HG03565 (cell line): ENCODE data around the gene DEXI.

ENCODE experiments used
- ATAC-seq: cut with Tn5 transposase; IDR thresholded peaks from one replicate; pipeline ENCODE4 v1.9.1; 2021; ENCODE audit warnings: mild to moderate bottlenecking, moderate library complexity; ENCODE audit not compliant: unreplicated experiment

The DEXI gene

DNA sequence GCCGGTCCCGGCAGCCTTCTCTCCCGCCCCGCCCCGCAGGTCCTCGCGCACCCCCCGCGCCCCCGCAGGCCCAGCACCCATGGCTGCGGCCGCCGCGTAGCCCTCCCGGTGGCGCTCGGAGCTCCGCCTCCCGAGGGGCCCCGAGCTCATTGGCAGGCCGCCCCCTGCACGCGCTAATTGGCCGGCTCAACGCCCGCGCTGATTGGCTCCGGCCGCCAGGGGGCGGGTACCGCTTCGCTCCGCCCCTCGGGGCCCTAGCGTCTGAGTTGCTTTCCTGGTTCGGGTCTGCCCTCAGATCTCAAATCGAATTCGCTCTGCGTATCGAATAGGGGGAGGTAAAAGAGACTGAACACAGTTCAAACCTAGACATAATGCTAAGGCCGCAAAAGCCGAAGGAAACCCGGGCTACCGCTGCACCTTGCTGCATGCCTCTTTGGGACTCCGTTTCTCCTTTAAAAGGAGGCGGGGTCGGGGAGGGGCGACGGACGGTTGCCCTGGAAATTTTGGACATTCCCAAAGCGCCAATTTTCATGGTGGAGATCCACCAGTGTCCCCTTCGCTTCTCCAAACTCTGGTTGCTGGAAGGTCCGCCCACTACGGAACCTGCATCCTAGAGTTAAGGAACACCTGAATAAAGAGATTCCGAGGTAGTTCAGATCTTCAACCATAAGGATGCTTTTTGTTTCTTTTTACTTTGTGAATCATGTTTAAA lies at the start of gene DEXI:
TSS of gene DEXI (minus strand) at position 117 of the 712 bp plus-strand sequence. CDS start 463 bp downstream, outside the sequence.
- ATAC-seq = peak; percentile 58

DNA sequence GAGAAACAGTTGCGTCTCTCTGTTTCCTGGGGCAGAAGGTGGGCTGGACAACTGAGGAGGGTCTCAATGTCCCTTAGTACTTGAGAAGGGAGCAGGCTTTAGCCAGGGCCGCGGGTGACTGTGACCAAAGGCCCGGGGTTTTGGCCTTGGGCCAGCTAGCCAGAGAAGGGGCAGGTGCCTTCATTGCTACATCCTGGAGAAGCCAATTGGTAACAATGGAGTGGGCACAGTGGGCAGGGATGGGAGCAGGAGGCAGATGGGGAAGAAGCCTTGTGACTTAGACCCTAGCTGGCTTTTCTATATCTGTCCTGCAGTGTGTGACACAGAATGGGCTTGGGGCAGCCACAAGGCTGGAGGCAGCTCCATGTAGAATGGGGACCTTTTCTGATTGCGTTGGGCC lies 48.1 kb upstream of the DEXI start:
- no peak for ATAC-seq

DNA sequence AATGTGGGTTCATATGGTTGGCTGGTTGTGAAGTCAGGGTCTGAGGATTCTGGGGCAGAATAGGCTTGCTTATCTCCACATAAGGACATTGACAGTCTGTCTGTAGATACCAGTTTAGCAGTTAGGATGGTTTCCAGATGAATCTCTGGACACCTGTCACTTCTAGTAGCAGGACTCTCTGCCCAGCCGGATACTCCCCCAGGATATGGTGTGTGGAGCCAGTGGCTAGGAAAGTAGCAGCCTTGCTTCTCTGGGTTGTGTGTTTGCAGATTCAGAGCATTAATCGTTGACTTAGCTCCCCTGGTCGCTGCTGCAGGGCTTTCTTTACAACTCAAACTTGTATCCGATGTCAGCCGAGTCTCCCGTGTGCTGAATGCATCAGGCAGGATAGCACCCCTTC lies 47.3 kb upstream of the DEXI start:
- no peak for ATAC-seq

DNA sequence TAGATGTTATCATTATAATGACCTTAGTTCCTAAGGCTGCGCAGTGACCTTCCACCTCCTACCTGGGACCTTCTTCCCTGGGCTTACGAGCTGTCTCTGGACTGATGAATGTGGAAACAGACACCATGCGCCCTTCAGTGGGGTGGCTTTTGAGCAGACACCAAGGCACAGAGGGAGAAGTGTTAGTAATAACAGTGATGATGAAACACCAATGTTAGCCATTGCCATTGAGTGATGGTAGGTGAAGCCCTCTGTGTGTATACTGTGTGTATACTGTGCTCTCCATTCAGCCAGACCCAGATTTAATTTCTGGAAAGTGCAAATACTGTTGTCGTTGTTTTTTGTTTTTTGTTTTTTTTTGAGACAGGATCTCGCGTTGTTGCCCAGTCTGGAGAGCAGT lies 46.6 kb upstream of the DEXI start:
- no peak for ATAC-seq

DNA sequence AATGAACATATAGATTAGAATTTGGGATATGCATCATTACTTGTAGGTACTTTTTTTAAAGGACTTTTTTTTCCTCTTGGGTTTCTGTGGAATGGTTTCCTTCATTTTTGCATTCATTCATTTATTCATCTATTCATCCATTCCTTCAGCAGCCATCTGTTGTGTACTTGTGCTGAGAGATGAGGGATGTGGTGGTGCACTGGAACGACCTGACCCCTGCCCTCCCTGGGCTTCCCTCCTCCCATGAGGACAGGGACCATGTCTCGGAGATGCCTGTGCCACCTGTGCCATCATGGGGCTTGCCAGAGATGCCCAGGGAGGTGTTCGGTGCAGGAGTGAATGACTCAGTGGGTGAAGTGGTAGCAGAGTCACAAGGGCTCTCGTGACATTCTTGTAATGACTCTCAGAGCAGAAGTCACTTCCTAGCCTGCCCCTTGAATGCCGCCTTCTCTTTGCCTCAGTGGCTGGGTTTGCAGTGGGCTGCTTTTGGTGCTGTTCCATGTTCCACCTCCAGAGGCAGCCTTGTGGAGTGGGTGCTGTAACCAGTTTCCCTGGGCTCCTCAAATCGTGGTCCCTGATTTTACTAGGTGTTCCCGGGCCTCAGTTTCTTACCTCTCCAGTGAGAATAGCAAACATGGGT lies 46.0 kb upstream of the DEXI start:
- peak; percentile 41 for ATAC-seq

DNA sequence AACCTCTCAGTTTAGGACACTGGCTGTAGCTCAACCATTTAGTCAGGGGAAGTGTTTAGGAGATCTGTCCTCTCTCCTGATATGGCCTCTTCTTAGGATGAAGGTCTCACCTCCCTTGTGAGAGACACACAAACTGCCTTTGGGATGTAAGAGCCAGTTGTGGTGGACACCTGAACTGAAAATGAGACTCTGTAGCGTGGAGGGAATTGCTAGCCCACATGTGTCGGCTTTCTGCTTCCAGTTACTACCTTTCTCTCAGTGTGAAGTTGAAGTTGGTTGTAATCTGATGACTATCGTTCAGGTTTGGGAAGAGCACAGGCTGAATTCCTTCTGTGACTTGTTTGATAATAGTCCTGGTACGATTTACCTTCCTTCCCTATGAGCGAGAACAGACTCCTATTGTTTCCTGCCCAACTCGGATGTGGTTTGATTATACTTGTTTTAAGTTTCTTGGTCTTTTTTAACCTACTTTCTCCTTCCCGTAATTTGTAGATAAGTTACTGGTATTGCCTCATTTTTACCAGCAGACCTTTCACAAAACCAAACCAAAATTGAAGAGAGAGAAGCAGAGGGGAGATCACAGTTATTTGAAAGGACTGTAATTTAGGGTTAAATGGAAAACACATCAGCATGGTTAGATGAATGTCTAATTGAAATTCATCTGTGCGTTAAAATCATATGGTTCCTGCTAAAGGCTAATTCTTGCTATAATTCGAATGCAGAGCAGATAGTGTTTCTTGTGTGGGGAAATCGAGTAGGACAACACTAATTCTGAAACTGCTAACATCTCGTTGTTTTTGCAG lies 45.3 kb upstream of the DEXI start:
- no peak for ATAC-seq

DNA sequence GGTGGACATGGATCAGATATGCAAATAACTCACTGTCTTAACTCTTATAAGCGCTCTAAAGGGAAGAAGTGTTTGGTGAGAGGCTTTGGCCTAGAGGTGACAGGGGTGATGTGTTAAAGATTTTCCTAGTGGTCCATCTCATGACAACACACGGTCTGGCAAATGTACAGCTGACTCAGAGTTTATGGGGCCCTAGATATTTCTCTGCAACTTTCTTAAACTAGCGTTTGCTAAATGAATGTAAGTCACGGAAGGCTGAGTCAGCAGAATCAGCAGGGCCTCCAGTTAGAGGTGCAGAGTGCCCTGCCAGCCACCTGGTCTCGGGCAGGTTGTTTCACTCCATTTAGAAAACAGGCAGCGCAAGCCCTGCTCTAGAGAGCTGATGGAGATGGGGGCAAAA lies 42.2 kb upstream of the DEXI start:
- ATAC-seq = no peak

DNA sequence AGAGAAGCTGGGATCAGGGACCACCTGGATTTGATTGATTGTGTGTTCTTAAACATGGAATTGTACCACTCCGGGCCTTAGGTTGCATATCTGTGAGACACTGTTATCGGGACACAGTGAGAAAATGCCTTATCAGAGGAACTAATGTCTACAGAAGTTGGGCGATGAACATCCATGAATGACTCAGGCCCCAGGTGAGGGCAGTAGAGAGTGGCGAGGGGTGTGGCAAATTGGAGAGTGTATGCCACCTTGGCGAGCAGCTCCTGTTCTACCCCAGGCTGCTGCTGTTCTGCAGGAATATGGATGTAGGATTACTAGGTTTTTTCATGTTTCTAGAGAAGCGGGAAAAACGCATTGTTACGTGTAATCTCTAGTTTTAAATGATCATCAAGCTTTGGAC lies 40.9 kb upstream of the DEXI start:
- ATAC-seq = no peak

DNA sequence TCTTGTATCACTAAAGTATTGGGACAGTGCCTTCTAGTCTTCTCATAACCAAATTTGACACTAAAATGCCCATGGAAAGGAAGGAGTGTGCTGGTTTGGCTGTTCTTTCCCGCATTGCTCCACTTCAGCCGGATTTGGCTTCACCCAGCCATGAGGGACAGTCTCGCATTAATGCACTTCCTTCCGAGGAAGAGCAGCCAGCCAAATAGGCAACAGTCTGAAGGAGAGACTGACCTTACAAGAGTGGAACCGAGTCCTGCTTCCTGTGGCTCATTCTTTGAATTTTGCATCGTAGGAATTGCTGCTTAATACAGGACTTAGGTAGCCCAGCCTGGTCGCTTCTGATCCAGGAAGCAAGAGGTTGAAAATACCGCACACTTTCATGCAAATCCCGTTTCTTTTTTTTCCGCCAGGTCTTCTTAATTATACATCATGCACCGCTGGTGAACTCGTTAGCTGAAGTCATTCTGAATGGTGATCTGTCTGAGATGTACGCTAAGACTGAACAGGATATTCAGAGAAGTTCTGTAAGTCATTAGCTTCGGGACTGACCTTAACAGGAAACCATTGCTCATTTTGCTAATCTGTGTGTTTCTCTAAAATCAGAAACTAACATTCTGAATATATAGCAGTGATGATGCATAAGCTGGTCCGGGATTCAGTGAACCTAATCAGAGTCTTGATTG lies 40.3 kb upstream of the DEXI start:
- ATAC-seq = peak; percentile 43

DNA sequence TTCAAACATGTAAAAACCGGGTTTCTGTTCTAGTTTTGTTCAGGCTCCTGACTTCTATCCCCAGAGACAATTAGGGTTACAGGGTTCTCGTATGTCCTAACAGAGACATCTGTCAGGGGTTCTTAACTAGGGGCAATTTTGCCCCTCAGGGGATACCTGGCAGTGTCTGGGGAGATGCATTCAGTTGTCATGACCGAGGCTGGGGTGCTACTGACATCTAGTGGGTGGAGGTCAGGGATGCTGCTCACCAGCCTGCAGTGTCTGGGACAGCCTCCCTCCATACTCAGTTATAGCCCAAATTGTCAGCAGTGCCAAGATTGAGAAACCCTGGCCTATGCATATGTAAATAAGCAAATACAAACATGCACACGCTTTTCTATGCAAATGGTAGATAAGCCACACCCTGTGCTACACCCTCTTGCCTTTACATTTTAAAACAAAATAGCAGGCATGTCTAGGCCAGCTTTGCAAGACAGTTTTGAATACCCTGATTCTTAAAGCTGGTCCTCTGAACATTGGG lies 39.5 kb upstream of the DEXI start:
- peak; percentile 66 for ATAC-seq

DNA sequence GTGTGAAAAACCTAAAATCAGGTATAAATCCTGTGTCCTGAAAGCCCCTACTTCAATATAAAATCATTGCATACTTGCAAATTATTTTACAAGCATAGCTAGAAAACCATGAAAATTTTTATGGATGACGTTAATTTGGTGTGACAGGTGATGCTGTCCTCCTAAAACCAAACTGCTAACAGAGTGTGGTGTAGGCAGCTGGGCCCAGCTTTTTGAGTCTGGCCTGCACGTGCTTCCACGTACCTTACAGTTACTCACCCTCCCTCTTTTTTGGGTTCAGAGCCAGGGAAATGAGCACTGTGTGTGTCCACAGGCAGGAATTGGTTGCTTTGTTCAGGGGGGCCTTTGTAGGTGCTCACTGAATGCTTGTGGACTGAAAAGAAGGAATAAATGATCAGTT lies 38.5 kb upstream of the DEXI start:
- ATAC-seq = no peak

DNA sequence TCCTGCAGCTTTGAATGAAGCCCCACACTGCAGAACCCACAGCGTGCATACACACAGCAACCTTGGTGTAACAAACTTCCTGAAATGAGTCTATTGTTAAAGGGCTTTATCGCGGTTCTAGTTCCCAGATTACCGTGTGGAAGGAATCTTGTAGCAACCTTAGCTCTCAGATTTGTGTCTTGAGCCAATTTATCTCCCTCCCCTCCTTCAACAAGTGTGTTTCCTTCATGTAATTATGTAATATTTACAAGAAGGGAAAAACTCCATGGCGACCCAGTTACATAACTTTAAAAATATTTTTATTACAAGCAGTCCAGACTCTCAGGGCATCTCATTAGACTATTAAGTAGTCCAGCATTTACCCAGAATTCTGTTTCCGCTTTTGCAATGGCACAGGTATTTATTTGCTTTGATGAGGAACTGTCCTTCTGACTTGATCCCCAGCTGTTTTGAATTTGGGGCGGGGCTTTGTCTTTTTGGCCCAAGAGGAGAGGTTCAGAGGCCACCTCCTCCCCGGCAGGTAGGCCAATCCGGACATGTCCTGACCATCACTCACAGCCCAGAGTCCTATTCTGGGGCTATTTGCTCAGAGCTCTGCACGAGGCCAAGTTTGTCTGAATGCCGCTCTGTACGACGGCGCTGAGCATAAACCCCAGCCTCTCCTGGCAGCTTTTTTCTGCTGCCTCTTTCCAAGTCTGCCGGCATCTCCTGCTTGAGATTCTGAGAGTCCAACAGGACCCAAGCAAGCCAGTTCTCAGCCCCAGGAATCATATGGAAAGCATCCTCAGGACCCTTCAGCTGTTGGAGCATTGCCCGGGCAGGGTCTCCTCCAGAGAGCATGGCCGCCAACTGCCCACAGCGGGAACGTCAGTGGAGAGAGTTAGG lies 37.7 kb upstream of the DEXI start:
- no peak for ATAC-seq

DNA sequence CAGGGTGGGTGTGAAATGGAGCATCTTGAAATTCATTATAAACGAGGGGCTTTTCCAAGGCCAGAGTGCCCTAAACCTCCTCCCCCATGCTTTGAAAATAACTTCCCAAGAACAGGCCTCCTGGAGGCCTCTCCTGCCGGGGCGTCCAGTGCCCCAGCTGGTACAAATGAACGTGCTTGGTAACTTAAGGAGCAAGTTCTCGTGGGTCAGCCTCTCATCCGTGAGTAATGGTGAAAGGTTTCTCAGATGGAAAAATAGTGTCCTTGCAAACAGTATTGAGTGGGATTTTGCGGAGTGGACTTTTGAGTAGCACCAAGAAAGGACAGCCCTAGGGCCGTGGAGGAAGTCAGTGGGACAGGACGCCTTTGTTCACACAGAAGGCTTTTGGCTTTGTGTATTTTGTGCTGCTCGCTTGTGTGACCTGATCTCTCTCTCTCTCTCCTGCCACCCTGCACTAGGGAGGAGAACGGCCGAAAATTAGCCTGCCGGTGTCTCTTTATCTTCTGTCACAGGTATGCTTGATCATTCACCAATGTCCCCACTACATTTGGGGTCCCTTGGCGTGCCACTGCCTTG lies 36.7 kb upstream of the DEXI start:
- ATAC-seq = no peak

DNA sequence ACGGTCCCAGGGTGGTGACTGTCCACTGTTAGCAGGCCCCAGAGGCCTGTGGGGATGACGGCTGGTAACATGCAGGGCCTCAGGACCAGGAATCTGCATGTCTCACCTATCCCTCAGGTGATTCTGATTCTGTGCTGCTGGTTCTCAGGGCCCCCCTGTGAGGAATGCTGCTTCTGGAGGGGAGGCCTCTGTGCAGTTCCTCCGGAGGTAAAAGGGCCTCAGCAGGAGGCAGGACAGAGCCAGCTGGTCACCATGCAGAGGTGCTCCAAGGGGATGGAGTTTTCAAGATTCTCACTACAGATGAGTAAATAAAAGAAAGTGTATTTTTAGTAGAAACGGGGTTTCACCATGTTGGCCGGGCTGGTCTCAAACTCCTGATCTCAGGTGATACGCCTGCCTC lies 35.9 kb upstream of the DEXI start:
- ATAC-seq = no peak

DNA sequence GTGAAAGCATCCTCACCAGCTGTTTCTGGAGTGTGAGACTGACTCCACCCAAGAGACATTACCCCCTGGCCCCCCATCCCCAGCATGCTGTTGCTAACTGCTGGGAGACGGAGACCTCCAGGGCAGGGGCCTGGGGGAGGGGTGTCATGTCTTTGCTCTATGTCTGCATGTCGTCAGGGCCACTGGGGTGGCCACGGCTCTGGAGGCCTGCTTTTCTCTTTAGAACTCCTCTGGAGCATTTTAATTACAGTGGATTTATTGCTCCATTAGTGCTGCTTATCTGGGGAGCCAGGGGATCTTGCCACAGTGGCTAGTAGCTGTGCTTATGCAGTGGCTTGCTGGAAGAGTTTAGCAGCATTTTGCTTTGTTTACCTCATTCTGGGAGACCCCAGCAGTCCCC lies 34.4 kb upstream of the DEXI start:
- ATAC-seq = no peak

DNA sequence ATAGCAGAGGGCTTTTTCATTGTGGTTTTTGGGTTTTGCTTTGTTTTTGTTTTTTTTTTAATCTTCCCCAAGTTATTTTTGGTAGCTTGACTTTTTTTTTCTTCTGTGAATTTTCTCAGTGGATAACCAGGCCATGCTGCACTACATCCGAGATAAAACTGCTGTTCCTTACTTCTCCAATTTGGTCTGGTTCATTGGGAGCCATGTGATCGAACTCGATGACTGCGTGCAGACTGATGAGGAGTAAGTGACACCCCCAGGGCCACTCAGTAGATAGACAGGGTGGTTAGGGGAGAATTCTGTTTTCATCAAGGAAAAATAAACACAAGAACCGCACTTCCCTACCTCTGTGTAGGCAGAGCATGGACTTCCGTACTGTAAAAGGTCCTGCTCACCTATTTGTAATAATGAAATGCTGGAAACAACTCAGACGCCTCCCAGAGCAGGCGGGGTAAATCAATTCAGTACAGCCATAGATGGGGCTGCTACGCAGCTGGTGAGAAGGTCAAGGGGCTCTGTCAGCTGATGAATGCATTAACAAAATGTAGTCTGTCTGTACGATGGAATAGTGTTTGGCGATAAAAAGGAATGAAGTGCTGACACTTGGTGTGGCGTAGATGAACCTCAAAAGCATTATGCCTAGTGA lies 30.7 kb upstream of the DEXI start:
- no peak for ATAC-seq

DNA sequence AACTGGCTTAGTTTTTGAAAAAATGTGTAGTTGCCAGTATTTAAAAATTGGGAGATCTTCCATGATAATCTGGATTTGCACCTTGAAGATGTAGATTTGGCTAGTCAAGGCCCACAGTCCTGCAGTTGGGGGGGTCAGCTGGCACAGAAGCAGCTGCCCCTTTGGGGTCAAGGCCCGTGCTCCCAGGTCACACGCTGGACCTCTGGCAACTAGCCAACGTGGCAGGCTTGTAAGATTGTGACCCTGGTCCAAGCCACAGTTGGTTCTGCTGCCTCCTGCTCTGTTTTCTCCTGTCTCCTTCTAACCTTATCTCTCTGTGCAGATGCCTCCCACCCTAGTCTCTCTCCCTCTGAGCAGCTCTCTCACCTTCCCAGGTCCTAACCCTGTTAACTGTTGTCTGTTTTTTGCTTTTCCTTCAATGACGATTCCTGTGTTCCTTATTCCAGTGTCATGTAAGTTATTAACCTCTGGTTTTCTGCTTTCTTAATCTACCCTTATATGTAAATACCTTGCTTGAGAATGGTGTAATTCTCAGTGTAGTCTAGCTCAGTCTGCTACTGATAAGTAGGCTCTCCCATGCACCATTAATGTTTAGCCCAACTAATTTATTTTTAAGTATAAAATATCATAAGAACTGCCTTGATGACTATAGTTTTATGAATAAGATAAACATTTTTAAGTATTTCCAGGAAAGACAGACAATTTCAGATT lies 30.0 kb upstream of the DEXI start:
- no peak for ATAC-seq

DNA sequence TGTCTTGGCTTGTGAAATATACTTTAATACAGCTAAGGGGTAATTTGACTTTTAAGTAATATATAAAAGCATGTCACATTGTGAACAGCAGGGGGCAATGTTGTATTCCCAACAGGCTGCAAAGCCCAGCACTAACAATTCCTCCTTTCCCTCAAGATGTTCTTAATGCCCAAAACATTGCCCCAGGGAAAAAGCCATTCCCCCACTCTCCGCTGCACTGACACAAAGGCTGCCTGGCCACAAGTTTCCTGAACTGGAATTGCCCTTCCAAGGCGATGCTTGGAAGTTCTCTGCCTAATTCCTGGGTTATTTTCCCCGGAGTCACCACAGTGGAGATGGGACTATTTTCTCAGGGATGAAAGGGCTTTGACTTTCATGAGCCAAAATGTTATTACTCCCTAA lies 29.3 kb upstream of the DEXI start:
- no peak for ATAC-seq

DNA sequence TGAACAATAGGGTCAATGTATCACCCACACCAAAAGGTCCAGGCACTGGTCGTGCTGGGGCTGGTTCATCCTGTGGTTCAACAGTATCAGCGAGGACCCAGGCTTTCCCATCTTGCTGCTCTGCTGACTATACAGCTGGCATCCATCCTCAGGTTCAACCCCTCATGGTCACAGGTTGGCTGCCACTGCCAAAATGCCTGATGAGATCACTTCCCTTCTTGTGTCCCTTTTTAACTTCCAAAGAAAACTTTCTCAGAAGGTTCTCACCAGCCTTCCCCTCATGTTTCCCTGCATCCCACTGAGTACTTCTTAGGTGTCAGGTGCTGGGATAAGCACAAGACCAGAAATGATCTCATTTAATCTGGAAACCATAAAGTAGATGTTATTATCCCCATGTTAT lies 27.8 kb upstream of the DEXI start:
- no peak for ATAC-seq
